ENCODE results near the gene ASPRV1. TPM values are rescaled to one million over a fixed set of nuclear protein-coding genes. Genes with fewer than 3 reads are reported as not detected.

ASPRV1 gene
- total and polyA plus RNA-seq, 2 donors (not counting 3 experiments of a cell fraction or from before 2014, with no cell fraction given) = 0.15 to 0.22 TPM

DNA sequence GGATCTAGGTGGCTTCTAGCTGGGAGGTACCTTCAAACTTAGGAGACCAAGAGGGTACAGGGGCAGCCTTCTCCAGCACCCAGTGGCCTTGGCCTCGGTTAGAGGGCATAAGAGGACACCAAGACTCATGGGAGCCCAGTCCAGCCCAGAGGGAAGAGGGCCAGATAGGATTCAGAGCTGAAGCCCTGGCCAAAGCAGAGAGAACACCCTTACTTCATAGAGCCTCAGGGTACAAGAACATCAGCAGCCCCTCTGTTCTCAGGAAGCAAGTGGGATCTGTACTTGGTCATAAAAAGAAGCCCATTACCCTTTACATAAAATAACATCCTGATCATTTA lies 45.0 kb upstream of the ASPRV1 start:
- Histone ChIP-seq H3K9me3 (replicated peaks; ENCODE audit: control insufficient read depth, insufficient read depth, low read length) (no peaks in the 10 kb centered on the region), H3K4me1 (ENCODE audit: control insufficient read depth, extremely low read depth, insufficient read depth, low read length) (no peaks in the 10 kb centered on the region), H3K4me2 (ENCODE audit: insufficient read depth, low read length) (no peak overlapping the region), H3K9ac (replicated peaks; ENCODE audit: extremely low read depth, insufficient read depth, low read length) (no peak overlapping the region), H3K4me3 (replicated peaks in 1 of 3; ENCODE audit: insufficient read depth in 1 of 3, low read depth in 1 of 3, low read length in 3 of 3) (no peak overlapping the region), H3K79me2 (ENCODE audit: control insufficient read depth, insufficient read depth, low read length) (no peaks in the 10 kb centered on the region), H3K36me3 (ENCODE audit: control insufficient read depth in 2 of 2, extremely low read depth in 1 of 2, insufficient read depth in 2 of 2, low read length in 2 of 2) (no peaks in the 10 kb centered on the region), H3K27me3 (ENCODE audit: control insufficient read depth in 2 of 2, insufficient read depth in 2 of 2, low read length in 2 of 2) (no peaks in the 10 kb centered on the region), H2AFZ (ENCODE audit: low read depth, low read length) (no peak overlapping the region), H4K20me1 (replicated peaks; ENCODE audit: control insufficient read depth, extremely low read depth, insufficient read depth, low read length) (no peaks in the 10 kb centered on the region), H3K9me1 (replicated peaks; ENCODE audit: control insufficient read depth, extremely low read depth, insufficient read depth, low read length) (no peaks in the 10 kb centered on the region), H3K27ac (ENCODE audit: insufficient read depth, low read depth, low read length) (no peak overlapping the region)
- ChIA-PET CTCF (interaction anchor here (1.1 to 3.0 kb wide), 2 partner anchors 12 to 32 kb away, joined by 3 to 11 read pairs; no protein-coding TSS in a partner anchor), POLR2A (no interaction called here)
- TF ChIP-seq EZH2 (IDR thresholded peaks at IDR 0.05; ENCODE audit: borderline replicate concordance, low read depth, low read length, severe bottlenecking) (no peak), POLR2A (IDR thresholded peaks at IDR 0.05; ENCODE audit: low read depth, low read length) (no peak), FOS (IDR thresholded peaks at IDR 0.05; ENCODE audit: borderline replicate concordance, insufficient read depth, low read length) (no peak), GATA2 (IDR thresholded peaks at IDR 0.05; ENCODE audit: insufficient read depth, insufficient read length, low read depth, low read length) (no peak), POLR2AphosphoS5 (IDR thresholded peaks at IDR 0.05; ENCODE audit: insufficient read depth, low read depth, low read length) (no peak)
- TF ChIP-seq, protein P1, sequence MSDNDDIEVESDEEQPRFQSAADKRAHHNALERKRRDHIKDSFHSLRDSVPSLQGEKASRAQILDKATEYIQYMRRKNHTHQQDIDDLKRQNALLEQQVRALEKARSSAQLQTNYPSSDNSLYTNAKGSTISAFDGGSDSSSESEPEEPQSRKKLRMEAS (IDR thresholded peaks at IDR 0.05; ENCODE audit: insufficient read depth, insufficient read length) = no peak
- intact Hi-C loops (cut with micrococcal nuclease) = no loop called here
- no TSS peak for BruUV-seq (replicated peaks)
- FAIRE-seq (no peak), DNase-seq (ENCODE audit: low read depth, low spot score) (no peak)
- dilution Hi-C loops (cut with MboI; ENCODE audit: extremely low pct_ligation_motif_present, low sequenced_read_pairs) = no loop called here

DNA sequence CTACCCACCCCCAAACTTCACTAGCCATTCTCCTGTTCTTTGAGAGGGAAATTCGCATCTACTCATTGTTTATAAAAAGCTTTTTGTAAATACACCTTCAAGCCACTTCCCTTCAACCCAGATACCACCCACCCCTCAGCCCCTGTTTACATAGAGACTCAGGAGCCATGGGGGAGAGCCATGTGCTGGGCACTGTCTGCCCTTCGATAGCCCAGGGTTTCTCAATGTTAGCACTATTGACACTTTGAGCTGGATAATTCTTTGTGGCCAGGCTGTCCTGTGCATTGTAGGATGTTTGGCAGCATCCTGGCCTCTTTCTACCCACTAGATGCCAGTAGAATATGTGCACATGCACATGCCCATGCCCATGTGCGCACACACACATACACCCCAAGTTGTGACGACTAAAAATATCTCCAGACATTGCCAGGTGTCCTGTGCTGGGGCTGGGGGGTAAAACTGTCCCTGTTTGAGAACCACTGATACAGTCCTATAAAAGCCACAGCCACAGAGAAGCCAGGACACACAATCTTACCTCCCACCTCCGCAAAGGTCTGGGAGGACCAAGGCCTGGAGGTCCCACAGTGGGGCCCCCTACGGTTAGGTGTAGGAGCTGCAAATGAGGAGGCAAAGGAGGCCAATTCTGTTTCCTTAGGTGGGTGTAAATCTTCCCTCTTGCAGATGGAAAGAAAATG lies 44.5 kb upstream of the ASPRV1 start:
- Histone ChIP-seq H3K9me1 (replicated peaks; ENCODE audit: control insufficient read depth, extremely low read depth, insufficient read depth, low read length) (no peaks in the 10 kb centered on the region), H3K79me2 (ENCODE audit: control insufficient read depth, insufficient read depth, low read length) (no peaks in the 10 kb centered on the region), H4K20me1 (replicated peaks; ENCODE audit: control insufficient read depth, extremely low read depth, insufficient read depth, low read length) (no peaks in the 10 kb centered on the region), H3K9me3 (replicated peaks; ENCODE audit: control insufficient read depth, insufficient read depth, low read length) (no peaks in the 10 kb centered on the region), H3K27ac (ENCODE audit: insufficient read depth, low read depth, low read length) (no peak overlapping the region), H3K36me3 (ENCODE audit: control insufficient read depth in 2 of 2, extremely low read depth in 1 of 2, insufficient read depth in 2 of 2, low read length in 2 of 2) (no peaks in the 10 kb centered on the region), H3K27me3 (ENCODE audit: control insufficient read depth in 2 of 2, insufficient read depth in 2 of 2, low read length in 2 of 2) (no peaks in the 10 kb centered on the region), H3K4me2 (ENCODE audit: insufficient read depth, low read length) (no peak overlapping the region), H3K4me3 (replicated peaks in 1 of 3; ENCODE audit: insufficient read depth in 1 of 3, low read depth in 1 of 3, low read length in 3 of 3) (no peak overlapping the region), H3K9ac (replicated peaks; ENCODE audit: extremely low read depth, insufficient read depth, low read length) (no peak overlapping the region), H2AFZ (ENCODE audit: low read depth, low read length) (no peak overlapping the region), H3K4me1 (ENCODE audit: control insufficient read depth, extremely low read depth, insufficient read depth, low read length) (no peaks in the 10 kb centered on the region)
- ChIA-PET CTCF (interaction anchor here (1.1 to 3.0 kb wide), 4 partner anchors 12 to 92 kb away, joined by 3 to 11 read pairs (median 4); partner anchors contain the start of gene MXD1), POLR2A (no interaction called here)
- BruUV-seq (replicated peaks) = no TSS peak
- intact Hi-C loops (cut with micrococcal nuclease) (no loop called here), dilution Hi-C loops (cut with MboI; ENCODE audit: extremely low pct_ligation_motif_present, low sequenced_read_pairs) (no loop called here)
- no peak for DNase-seq (ENCODE audit: low read depth, low spot score)
- FAIRE-seq = no peak
- TF ChIP-seq EZH2 (IDR thresholded peaks at IDR 0.05; ENCODE audit: borderline replicate concordance, low read depth, low read length, severe bottlenecking) = no peak
- TF ChIP-seq GATA2 (IDR thresholded peaks at IDR 0.05; ENCODE audit: insufficient read depth, insufficient read length, low read depth, low read length) = no peak
- no peak for TF ChIP-seq JUN (IDR thresholded peaks at IDR 0.05; ENCODE audit: borderline replicate concordance, insufficient read depth, insufficient read length, low read depth)
- no peak for TF ChIP-seq FOS (IDR thresholded peaks at IDR 0.05; ENCODE audit: borderline replicate concordance, insufficient read depth, low read length)
- no peak for TF ChIP-seq MYC (IDR thresholded peaks at IDR 0.05; ENCODE audit: low read depth, low read length)
- no peak for TF ChIP-seq POLR2A (IDR thresholded peaks at IDR 0.05; ENCODE audit: low read depth, low read length)
- TF ChIP-seq, protein P2, sequence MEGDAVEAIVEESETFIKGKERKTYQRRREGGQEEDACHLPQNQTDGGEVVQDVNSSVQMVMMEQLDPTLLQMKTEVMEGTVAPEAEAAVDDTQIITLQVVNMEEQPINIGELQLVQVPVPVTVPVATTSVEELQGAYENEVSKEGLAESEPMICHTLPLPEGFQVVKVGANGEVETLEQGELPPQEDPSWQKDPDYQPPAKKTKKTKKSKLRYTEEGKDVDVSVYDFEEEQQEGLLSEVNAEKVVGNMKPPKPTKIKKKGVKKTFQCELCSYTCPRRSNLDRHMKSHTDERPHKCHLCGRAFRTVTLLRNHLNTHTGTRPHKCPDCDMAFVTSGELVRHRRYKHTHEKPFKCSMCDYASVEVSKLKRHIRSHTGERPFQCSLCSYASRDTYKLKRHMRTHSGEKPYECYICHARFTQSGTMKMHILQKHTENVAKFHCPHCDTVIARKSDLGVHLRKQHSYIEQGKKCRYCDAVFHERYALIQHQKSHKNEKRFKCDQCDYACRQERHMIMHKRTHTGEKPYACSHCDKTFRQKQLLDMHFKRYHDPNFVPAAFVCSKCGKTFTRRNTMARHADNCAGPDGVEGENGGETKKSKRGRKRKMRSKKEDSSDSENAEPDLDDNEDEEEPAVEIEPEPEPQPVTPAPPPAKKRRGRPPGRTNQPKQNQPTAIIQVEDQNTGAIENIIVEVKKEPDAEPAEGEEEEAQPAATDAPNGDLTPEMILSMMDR (IDR thresholded peaks at IDR 0.05; ENCODE audit: extremely low read depth in 1 of 2, insufficient read depth in 1 of 2, low read depth in 1 of 2, low read length in 2 of 2) = no peak
- TF ChIP-seq, protein P1 (IDR thresholded peaks at IDR 0.05; ENCODE audit: insufficient read depth, insufficient read length) = no peak
- TF ChIP-seq POLR2AphosphoS5 (IDR thresholded peaks at IDR 0.05; ENCODE audit: insufficient read depth, low read depth, low read length) = no peak

Data from endothelial cell of umbilical vein (primary cell).